ENCODE data around the gene ABHD17B. TPM values are rescaled to one million over a fixed set of nuclear protein-coding genes. Genes with fewer than 3 reads are reported as not detected.

The ABHD17B gene
- total RNA-seq, 4 donors from 2014 or later = 10.5 to 24.8 (median 15.9) TPM

- Histone ChIP-seq H3K27ac (no peak overlapping the region), H3K4me3 (no peak overlapping the region), H3K4me1 (peaks cover 0 to 36% (median 0%) of the 10 kb centered on the region in 3 donors), H3K27me3 (no peaks in the 10 kb centered on the region), H3K9me3 (no peaks in the 10 kb centered on the region), H3K36me3 (no peaks in the 10 kb centered on the region)
- no peak for TF ChIP-seq EP300 (IDR thresholded peaks at IDR 0.05)
- no peak for TF ChIP-seq POLR2AphosphoS5 (IDR thresholded peaks at IDR 0.05)
- TF ChIP-seq CTCF (IDR thresholded peaks at IDR 0.05) = no peak
- TF ChIP-seq POLR2A (IDR thresholded peaks at IDR 0.05) = no peak
- ATAC-seq = no peak
These were observed 15.0 kb downstream of the ABHD17B start for GRCh38 chr9:71895955-71896354.

GRCh38 chr9:71895117-71895516 lies 15.9 kb downstream of the ABHD17B start:
- H3K36me3 ChIP-seq = no peaks in the 10 kb centered on the region
- ATAC-seq = no peak
- no peak overlapping the region for H3K27ac ChIP-seq
- no peak overlapping the region for H3K4me3 ChIP-seq
- no peaks in the 10 kb centered on the region for H3K27me3 ChIP-seq
- H3K9me3 ChIP-seq = no peaks in the 10 kb centered on the region
- TF ChIP-seq POLR2A (IDR thresholded peaks at IDR 0.05) (no peak), CTCF (IDR thresholded peaks at IDR 0.05) (no peak), EP300 (IDR thresholded peaks at IDR 0.05) (no peak), POLR2AphosphoS5 (IDR thresholded peaks at IDR 0.05) (no peak)
- peaks cover 0 to 44% (median 0%) of the 10 kb centered on the region in 3 donors for H3K4me1 ChIP-seq

GRCh38 chr9:71891557-71892189 lies 19.3 kb downstream of the ABHD17B start:
- H3K36me3 ChIP-seq = no peaks in the 10 kb centered on the region
- H3K27ac ChIP-seq = no peak overlapping the region
- H3K4me1 ChIP-seq = peaks cover 0 to 47% (median 0%) of the 10 kb centered on the region in 3 donors
- no peak overlapping the region for H3K4me3 ChIP-seq
- TF ChIP-seq POLR2A (IDR thresholded peaks at IDR 0.05) = no peak
- TF ChIP-seq EP300 (IDR thresholded peaks at IDR 0.05) = no peak
- TF ChIP-seq CTCF (IDR thresholded peaks at IDR 0.05) = no peak
- TF ChIP-seq POLR2AphosphoS5 (IDR thresholded peaks at IDR 0.05) = no peak
- ATAC-seq = no peak
- 84 to 93% methylated on average over 4 of the region's 4 CpGs for WGBS, 2 donors (ENCODE audit: low coverage in 1 of 2)
- no peaks in the 10 kb centered on the region for H3K27me3 ChIP-seq
- no peaks in the 10 kb centered on the region for H3K9me3 ChIP-seq

- Histone ChIP-seq H3K27me3 (no peaks in the 10 kb centered on the region), H3K9me3 (no peaks in the 10 kb centered on the region), H3K4me1 (peaks cover 0 to 32% (median 0%) of the 10 kb centered on the region in 3 donors), H3K27ac (no peak overlapping the region), H3K4me3 (no peak overlapping the region), H3K36me3 (no peaks in the 10 kb centered on the region)
- no peak for ATAC-seq
- TF ChIP-seq POLR2A (IDR thresholded peaks at IDR 0.05) (no peak), EP300 (IDR thresholded peaks at IDR 0.05) (no peak), CTCF (IDR thresholded peaks at IDR 0.05) (no peak), POLR2AphosphoS5 (IDR thresholded peaks at IDR 0.05) (no peak)
- WGBS, 2 donors (ENCODE audit: low coverage in 1 of 2) = 73 to 83% methylated on average over 2 to 3 of the region's 3 CpGs
These were observed 20.8 kb downstream of the ABHD17B start for GRCh38 chr9:71890042-71890679.

- Histone ChIP-seq H3K9me3 (peaks cover 0 to 17% (median 0%) of the 10 kb centered on the region in 3 donors), H3K27ac (no peak overlapping the region), H3K4me1 (peaks cover 0 to 30% (median 0%) of the 10 kb centered on the region in 3 donors), H3K27me3 (no peaks in the 10 kb centered on the region), H3K36me3 (peaks cover 0 to 1% of the 10 kb centered on the region in 2 donors), H3K4me3 (no peak overlapping the region)
- TF ChIP-seq CTCF (IDR thresholded peaks at IDR 0.05) (no peak), POLR2AphosphoS5 (IDR thresholded peaks at IDR 0.05) (no peak), EP300 (IDR thresholded peaks at IDR 0.05) (no peak), POLR2A (IDR thresholded peaks at IDR 0.05) (no peak)
- no peak for ATAC-seq
- 70 to 73% methylated on average over 1 of the region's 1 CpG for WGBS, 2 donors (ENCODE audit: low coverage in 1 of 2)
These were observed 23.6 kb downstream of the ABHD17B start for GRCh38 chr9:71887362-71887761.

All from gastroesophageal sphincter (tissue), 4 donors.